ENCODE data around the gene AMOTL2. TPM values are rescaled to one million over a fixed set of nuclear protein-coding genes. Genes with fewer than 3 reads are reported as not detected.

Gene AMOTL2
- total and polyA plus RNA-seq, 2 donors (not counting 3 experiments of a cell fraction or from before 2014, with no cell fraction given) = 130 to 145 TPM

- FAIRE-seq = peak; percentile 28
- no peaks in the 10 kb centered on the region for H3K9me3 ChIP-seq (replicated peaks; ENCODE audit: control insufficient read depth, insufficient read depth, low read length)
- no peaks in the 10 kb centered on the region for H3K27me3 ChIP-seq (ENCODE audit: control insufficient read depth in 2 of 2, insufficient read depth in 2 of 2, low read length in 2 of 2)
- H3K4me3 ChIP-seq (replicated peaks in 1 of 3; ENCODE audit: insufficient read depth in 1 of 3, low read depth in 1 of 3, low read length in 3 of 3) = no peak overlapping the region
- H3K4me1 ChIP-seq (ENCODE audit: control insufficient read depth, extremely low read depth, insufficient read depth, low read length) = peaks cover 12% of the 10 kb centered on the region
- H3K79me2 ChIP-seq (ENCODE audit: control insufficient read depth, insufficient read depth, low read length) = peaks cover 55% of the 10 kb centered on the region
- peak; percentile 12 for TF ChIP-seq POLR2AphosphoS5 (IDR thresholded peaks at IDR 0.05; ENCODE audit: insufficient read depth, low read depth, low read length)
- TF ChIP-seq EZH2 (IDR thresholded peaks at IDR 0.05; ENCODE audit: borderline replicate concordance, low read depth, low read length, severe bottlenecking) = no peak
- TF ChIP-seq POLR2A (IDR thresholded peaks at IDR 0.05; ENCODE audit: low read depth, low read length) = peak; percentile 4
- no TSS peak for BruUV-seq (replicated peaks)
- no peak overlapping the region for H3K27ac ChIP-seq (ENCODE audit: insufficient read depth, low read depth, low read length)
- H3K9ac ChIP-seq (replicated peaks; ENCODE audit: extremely low read depth, insufficient read depth, low read length) = no peak overlapping the region
- ChIA-PET CTCF (interaction anchor here (1.0 to 4.3 kb wide), 8 partner anchors 11 to 125 kb away, joined by 3 to 27 read pairs (median 10); no protein-coding TSS in a partner anchor), POLR2A (interaction anchor here (0.6 to 3.9 kb wide), 5 partner anchors 8 to 44 kb away, joined by 3 to 17 read pairs (median 5); partner anchors contain the start of gene AMOTL2)
- no peak for DNase-seq (ENCODE audit: low read depth, low spot score)
- H3K4me2 ChIP-seq (ENCODE audit: insufficient read depth, low read length) = no peak overlapping the region
- no peaks in the 10 kb centered on the region for H4K20me1 ChIP-seq (replicated peaks; ENCODE audit: control insufficient read depth, extremely low read depth, insufficient read depth, low read length)
- dilution Hi-C loops (cut with MboI; ENCODE audit: extremely low pct_ligation_motif_present, low sequenced_read_pairs) = no loop called here
- intact Hi-C loops (cut with micrococcal nuclease) = no loop called here
- no peak overlapping the region for H2AFZ ChIP-seq (ENCODE audit: low read depth, low read length)
- peaks cover 64 to 78% of the 10 kb centered on the region in 2 experiments for H3K36me3 ChIP-seq (ENCODE audit: control insufficient read depth in 2 of 2, extremely low read depth in 1 of 2, insufficient read depth in 2 of 2, low read length in 2 of 2)
- H3K9me1 ChIP-seq (replicated peaks; ENCODE audit: control insufficient read depth, extremely low read depth, insufficient read depth, low read length) = no peaks in the 10 kb centered on the region
Measured at GRCh38 chr3:134357261-134357913, 16.9 kb downstream of the AMOTL2 start.

GRCh38 chr3:134356411-134357040, 17.7 kb downstream of the AMOTL2 start:
- Histone ChIP-seq H3K4me2 (ENCODE audit: insufficient read depth, low read length) (no peak overlapping the region), H2AFZ (ENCODE audit: low read depth, low read length) (no peak overlapping the region), H3K9ac (replicated peaks; ENCODE audit: extremely low read depth, insufficient read depth, low read length) (no peak overlapping the region), H3K36me3 (ENCODE audit: control insufficient read depth in 2 of 2, extremely low read depth in 1 of 2, insufficient read depth in 2 of 2, low read length in 2 of 2) (peaks cover 55 to 69% of the 10 kb centered on the region in 2 experiments), H4K20me1 (replicated peaks; ENCODE audit: control insufficient read depth, extremely low read depth, insufficient read depth, low read length) (no peaks in the 10 kb centered on the region), H3K27ac (ENCODE audit: insufficient read depth, low read depth, low read length) (no peak overlapping the region), H3K4me1 (ENCODE audit: control insufficient read depth, extremely low read depth, insufficient read depth, low read length) (peaks cover 12% of the 10 kb centered on the region), H3K9me1 (replicated peaks; ENCODE audit: control insufficient read depth, extremely low read depth, insufficient read depth, low read length) (no peaks in the 10 kb centered on the region), H3K27me3 (ENCODE audit: control insufficient read depth in 2 of 2, insufficient read depth in 2 of 2, low read length in 2 of 2) (no peaks in the 10 kb centered on the region), H3K79me2 (ENCODE audit: control insufficient read depth, insufficient read depth, low read length) (peaks cover 47% of the 10 kb centered on the region), H3K9me3 (replicated peaks; ENCODE audit: control insufficient read depth, insufficient read depth, low read length) (no peaks in the 10 kb centered on the region), H3K4me3 (replicated peaks in 1 of 3; ENCODE audit: insufficient read depth in 1 of 3, low read depth in 1 of 3, low read length in 3 of 3) (no peak overlapping the region)
- no peak for FAIRE-seq
- CTCF ChIA-PET = interaction anchor here (1.3 to 4.3 kb wide), 4 partner anchors 12 to 117 kb away, joined by 5 to 27 read pairs (median 14); no protein-coding TSS in a partner anchor
- no peak for DNase-seq (ENCODE audit: low read depth, low spot score)
- POLR2A ChIA-PET = interaction anchor here (1.1 to 3.9 kb wide), 3 partner anchors 9 to 43 kb away, joined by 3 to 17 read pairs (median 6); partner anchors contain the start of gene AMOTL2
- dilution Hi-C loops (cut with MboI; ENCODE audit: extremely low pct_ligation_motif_present, low sequenced_read_pairs) = no loop called here
- intact Hi-C loops (cut with micrococcal nuclease) = loop anchor here (1.0 kb wide), 1 partner anchor 43 kb away; no protein-coding TSS in a partner anchor
- BruUV-seq (replicated peaks) = TSS peak; percentile 32
- TF ChIP-seq CTCF (IDR thresholded peaks at IDR 0.05; ENCODE audit: extremely low read depth in 1 of 2, insufficient read depth in 1 of 2, low read depth in 1 of 2, low read length in 2 of 2) (no peak), EZH2 (IDR thresholded peaks at IDR 0.05; ENCODE audit: borderline replicate concordance, low read depth, low read length, severe bottlenecking) (no peak), GATA2 (IDR thresholded peaks at IDR 0.05; ENCODE audit: insufficient read depth, insufficient read length, low read depth, low read length) (no peak), POLR2A (IDR thresholded peaks at IDR 0.05; ENCODE audit: low read depth, low read length) (no peak), FOS (IDR thresholded peaks at IDR 0.05; ENCODE audit: borderline replicate concordance, insufficient read depth, low read length) (no peak), MYC (IDR thresholded peaks at IDR 0.05; ENCODE audit: low read depth, low read length) (no peak), JUN (IDR thresholded peaks at IDR 0.05; ENCODE audit: borderline replicate concordance, insufficient read depth, insufficient read length, low read depth) (no peak), POLR2AphosphoS5 (IDR thresholded peaks at IDR 0.05; ENCODE audit: insufficient read depth, low read depth, low read length) (no peak), MAX (IDR thresholded peaks at IDR 0.05; ENCODE audit: insufficient read depth, insufficient read length) (no peak)

Measured in endothelial cell of umbilical vein (primary cell).